Activated CD8-positive, alpha-beta memory T cell treated with anti-CD3 and anti-CD28 coated beads, Interleukin-2, amount 50 U/mL, for 4 hours (primary cell): ENCODE results near the gene CRYZL1.

Source experiments
- DNase-seq: peaks from one replicate; pipeline ENCODE4 v3.0.0-alpha.2; 2020

CRYZL1 gene

DNA sequence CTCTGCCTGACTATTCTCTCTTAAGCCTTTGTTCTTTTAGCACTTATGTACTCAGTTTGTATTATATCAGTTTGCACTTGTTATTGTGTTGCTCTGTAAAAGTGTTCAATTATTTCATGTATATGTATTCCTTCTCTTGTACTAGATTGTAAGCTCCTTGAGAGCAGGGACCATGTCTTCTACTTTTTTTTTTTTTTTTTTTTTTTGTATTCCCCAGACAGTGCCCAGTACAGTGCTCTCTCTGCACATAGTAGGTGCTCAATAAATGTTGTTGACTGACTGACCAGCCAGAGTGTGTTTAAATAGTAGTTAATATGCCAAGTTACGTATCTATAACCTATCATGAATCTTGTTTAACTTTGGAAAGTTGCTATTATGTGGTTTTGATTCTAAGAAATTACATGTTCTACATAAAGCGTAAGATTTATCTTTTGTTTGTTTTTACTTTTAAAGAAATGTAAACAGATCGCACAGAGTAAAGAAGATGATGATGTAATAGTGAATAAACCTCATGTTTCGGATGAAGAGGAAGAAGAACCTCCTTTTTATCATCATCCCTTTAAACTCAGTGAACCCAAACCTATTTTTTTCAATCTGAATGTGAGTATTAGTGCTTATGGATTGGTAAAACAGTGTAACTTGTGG is 82.6 kb downstream of the CRYZL1 start:
- DNase-seq, result no peak

DNA sequence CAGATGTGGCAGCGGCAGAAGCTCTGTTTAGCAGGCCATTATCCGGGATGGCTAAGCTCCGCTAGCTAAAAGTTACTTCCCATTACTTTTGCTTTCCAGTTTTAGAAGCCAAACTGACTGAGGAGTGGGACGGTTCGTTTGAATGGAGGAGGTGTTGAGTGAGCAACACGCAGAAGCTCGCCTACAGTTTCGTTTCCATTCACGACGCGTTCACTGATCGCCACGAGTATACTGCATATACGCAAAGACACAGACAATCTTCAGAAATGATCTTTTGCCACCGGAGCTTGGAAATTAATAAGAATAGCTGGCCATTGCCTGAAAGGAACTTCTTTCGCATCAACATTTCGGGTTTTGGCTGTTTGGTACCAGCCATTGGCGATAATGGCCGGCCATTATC is 84.1 kb downstream of the CRYZL1 start:
- DNase-seq, result no peak

DNA sequence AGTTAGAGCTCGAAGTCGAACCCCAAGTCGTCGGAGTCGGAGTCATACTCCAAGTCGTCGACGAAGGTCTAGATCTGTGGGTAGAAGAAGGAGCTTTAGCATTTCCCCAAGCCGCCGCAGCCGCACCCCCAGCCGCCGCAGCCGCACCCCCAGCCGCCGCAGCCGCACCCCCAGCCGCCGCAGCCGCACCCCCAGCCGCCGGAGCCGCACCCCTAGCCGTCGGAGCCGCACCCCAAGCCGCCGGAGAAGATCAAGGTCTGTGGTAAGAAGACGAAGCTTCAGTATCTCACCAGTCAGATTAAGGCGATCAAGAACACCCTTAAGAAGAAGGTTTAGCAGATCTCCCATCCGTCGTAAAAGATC is 86.6 kb downstream of the CRYZL1 start:
- DNase-seq, result no peak

GRCh38 chr21:33554236-33554981 is 87.1 kb downstream of the CRYZL1 start:
- no peak for DNase-seq

- DNase-seq, result no peak
Measured at GRCh38 chr21:33552999-33553598, 88.4 kb downstream of the CRYZL1 start.

DNA sequence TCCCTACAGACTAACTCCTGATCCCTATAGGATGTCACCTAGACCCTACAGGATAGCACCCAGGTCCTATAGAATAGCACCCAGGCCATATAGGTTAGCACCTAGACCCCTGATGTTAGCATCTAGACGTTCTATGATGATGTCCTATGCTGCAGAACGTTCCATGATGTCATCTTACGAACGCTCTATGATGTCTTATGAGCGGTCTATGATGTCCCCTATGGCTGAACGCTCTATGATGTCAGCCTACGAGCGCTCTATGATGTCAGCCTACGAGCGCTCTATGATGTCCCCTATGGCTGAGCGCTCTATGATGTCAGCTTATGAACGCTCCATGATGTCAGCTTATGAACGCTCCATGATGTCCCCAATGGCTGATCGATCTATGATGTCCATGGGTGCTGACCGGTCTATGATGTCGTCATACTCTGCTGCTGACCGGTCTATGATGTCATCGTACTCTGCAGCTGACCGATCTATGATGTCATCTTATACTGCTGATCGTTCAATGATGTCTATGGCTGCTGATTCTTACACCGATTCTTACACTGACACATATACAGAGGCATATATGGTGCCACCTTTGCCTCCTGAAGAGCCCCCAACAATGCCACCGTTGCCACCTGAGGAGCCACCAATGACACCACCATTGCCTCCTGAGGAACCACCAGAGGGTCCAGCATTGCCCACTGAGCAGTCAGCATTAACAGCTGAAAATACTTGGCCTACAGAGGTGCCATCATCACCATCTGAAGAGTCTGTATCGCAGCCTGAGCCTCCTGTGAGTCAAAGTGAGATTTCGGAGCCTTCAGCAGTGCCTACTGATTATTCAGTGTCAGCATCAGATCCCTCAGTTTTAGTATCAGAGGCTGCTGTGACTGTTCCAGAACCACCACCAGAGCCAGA is 89.2 kb downstream of the CRYZL1 start:
- no peak for DNase-seq

GRCh38 chr21:33551664-33552063 is 89.9 kb downstream of the CRYZL1 start:
- no peak for DNase-seq

DNA sequence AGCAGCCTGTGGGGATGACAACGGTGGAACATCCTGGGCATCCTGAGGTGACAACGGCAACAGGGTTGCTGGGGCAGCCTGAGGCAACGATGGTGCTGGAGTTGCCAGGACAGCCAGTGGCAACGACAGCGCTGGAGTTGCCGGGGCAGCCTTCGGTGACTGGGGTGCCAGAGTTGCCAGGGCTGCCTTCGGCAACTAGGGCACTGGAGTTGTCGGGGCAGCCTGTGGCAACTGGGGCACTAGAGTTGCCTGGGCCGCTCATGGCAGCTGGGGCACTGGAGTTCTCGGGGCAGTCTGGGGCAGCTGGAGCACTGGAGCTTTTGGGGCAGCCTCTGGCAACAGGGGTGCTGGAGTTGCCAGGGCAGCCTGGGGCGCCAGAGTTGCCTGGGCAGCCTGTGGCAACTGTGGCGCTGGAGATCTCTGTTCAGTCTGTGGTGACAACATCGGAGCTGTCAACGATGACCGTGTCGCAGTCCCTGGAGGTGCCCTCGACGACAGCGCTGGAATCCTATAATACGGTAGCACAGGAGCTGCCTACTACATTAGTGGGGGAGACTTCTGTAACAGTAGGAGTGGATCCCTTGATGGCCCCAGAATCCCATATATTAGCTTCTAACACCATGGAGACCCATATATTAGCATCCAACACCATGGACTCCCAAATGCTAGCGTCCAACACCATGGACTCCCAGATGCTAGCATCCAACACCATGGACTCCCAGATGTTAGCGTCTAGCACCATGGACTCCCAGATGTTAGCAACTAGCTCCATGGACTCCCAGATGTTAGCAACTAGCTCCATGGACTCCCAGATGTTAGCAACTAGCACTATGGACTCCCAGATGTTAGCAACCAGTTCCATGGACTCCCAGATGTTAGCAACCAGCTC is 90.5 kb downstream of the CRYZL1 start:
- no peak for DNase-seq

- no peak for DNase-seq
Measured at GRCh38 chr21:33549848-33550771, 91.4 kb downstream of the CRYZL1 start.

DNA sequence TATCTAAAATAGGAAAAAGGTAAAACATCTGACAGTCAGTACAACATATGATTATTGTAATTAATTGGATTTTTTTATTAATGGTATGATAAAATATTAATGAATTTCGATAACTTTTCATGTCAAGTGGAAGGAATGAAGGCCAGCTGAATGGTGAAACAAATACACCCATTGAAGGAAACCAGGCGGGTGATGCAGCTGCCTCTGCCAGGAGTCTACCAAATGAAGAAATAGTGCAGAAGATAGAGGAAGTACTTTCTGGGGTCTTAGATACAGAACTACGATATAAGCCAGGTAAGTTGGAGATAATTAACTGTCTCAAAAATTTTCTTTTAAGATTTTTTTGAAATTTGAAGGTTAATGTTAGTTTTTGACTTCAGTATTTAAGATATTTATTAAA is 95.5 kb downstream of the CRYZL1 start:
- DNase-seq, result no peak

DNA sequence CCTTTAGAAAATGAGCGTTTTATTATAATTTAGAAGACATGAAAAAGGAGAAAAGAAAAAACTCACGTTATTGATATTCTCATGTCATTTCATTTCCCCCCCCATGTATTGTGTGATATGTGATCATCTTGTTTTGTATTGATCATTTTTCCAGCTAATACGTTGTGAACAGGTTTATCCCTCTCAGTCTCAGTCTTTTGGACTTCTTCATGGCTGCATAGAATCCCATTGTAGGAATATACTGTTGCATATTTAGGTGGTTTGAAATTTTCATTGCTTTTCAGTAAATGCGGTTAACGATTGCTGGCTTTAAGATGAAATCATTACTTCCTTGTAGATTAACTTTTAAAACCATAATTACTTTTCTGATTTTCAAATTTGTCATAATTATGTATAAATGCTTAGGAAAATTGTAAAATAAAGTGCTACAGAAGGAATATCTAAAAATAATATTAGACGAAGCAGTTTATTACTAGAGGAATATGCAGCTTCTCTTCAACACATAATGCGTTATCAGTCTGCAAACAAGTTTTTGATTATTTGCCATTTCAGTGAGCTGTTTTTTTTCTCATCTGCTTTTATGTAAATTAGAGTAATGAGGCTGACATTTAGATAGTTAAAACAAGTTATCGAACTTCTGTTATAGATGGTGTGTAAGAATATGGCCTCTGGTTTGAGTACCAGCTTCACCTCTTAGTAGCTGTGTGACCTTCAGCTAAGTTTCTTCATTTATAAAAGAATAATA is 96.9 kb downstream of the CRYZL1 start:
- DNase-seq, result no peak

DNA sequence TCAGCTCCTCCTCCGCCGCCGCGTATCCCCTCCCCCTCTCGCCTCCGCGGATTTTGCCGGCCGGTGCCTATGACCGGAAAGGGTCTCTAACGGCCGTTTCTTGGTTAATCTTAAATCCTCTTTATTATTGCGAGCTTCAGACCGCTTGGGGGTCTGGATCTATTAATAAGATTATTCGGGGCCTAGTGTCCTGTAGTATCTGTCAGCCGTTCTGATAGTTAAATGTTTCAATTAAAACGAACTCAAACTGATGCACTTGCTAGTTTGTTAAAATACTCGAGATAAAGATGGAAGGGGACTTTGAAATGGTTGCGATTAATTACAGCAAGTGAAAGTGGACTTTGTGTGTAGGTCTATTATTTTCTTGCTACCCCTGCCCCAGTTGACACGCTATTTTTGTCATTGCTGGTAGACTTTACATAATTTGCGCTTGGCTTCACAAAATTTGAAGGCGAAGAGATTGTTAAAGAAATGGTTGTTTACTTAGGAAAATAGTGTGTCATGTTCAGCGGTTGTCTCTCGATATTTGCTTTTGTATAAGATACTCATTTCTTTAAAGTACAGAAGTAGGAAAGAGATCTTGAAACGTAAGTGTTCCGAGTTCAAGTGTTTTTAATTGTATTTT is 97.9 kb downstream of the CRYZL1 start:
- DNase-seq, result peak; percentile 61

- peak; percentile 95 for DNase-seq
Measured at GRCh38 chr21:33542640-33543504, 98.7 kb downstream of the CRYZL1 start, which contains the start of gene SON. Gene SON, plus strand, starts transcription at chr21:33543038. Its CDS starts 55 bp downstream, at chr21:33543093.

DNA sequence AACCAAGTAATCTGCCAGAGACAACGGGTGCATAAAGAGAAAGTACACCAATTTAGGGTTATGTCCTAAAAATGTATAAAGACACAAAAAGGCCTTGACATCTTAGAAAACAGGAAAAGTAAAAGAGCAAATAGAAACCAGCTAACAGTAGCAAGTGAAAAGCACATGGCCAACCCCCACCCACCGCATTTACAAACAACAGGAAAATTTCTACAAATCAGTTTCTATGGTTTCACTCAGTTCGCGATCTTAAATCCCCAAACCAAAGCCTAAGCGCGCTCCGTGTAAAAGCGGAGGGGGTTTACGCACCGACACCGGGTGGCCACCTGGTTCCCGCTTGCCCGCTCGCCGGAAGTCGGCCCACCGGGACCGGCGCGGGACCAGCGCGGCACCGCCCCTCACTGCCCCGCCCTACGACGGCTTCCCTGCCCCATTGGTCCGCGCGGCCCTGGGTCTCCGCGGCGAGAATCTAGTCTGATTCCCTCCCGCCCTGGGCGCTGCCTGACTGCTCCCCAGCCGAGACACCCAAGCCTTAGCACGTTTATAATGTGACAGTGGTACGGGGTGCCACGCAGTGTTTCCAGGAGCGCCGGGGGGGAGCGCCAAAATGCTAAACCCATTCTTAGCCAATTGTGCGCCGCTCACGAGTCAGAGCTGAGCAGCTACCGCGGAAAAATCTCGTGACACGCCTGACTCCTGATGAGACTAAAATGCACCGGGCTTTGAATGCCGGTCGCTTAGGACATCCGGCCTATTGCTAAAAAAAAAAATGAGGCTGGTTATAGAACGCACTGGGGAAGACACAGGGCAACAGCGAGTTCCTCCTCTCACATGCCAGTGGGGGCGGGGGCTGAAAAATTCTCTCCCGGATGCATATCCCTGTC is 99.5 kb downstream of the CRYZL1 start, which contains the start of gene GART:
Gene GART (minus strand): TSS at position 362 of the 884 bp plus-strand sequence. CDS start 2,802 bp downstream, outside the sequence.
- DNase-seq, result peak; percentile 79

DNA sequence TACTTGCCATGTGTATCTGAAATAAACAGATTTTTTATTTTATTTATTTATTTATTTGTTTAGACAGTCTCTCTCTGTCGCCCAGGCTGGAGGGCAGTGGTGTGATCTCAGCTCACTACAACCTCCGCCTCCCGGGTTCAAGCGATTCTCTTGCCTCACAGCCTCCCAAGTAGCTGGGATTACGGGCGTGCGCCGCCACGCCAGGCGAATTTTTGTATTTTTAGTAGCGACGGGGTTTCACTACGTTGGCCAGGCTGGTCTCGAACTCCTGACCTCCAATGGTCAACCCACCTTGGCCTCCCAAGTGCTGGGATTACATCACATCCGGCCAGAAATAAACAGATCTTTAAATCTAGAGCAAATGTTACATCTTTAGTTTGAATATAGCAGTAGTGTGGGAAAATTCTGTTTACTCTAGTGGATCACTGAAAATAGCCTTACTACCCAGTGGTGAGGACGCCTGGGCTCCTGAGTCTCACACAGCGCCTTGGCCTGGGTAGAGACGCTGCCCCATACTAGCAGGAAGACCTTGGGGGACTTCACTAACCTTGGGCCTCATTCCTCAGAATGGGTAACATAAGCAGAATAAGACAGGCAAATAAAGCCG is 100.3 kb downstream of the CRYZL1 start:
- DNase-seq, result no peak

DNA sequence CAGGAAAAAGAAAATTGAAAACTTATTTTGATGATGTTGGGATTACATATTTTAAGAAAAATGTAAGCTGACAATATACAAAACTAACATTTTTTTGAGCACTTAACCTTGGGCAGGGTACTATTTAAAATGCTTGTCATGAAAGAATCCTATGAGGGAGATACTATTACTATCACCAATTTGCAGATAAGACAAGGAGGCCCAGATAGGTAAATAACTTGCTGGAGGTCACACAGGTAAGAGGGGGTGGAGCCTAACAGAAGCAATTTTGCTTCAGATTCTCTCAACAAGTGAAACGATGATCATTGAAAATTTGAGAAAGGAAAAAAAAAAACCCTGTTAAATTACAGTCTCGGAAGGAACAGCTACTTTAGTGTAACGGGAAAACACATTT is 100.8 kb downstream of the CRYZL1 start:
- DNase-seq, result no peak

DNA sequence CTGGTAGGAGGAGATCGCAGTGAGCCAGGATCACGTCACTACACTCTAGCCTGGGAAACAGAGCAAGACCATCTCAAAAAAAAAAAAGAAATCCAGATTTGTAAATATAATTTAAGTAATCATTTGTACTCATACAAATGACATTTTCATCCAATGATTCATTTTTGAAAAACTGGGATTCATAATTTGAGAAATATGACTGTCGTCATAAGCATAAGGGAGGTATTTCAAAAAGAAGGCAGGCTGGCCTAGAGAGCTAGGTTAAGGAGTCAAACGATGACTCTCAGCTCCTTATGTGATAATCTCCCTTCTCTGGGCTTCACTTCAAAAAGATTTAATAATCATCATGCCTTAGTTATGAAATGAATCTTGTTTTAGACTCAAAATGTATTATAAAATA is 101.9 kb downstream of the CRYZL1 start:
- DNase-seq, result no peak
